Esophagus squamous epithelium (tissue), 4 donors: Measurements from ENCODE around the gene GSPT2.

ENCODE experiments used
- POLR2A ChIP-seq, 4 donors: fragments of 450-650 bp; IDR thresholded peaks; one replicate each; pipeline ENCODE4 v1.6.1; 2017; ENCODE audit warnings: antibody characterized with exemption in 4 of 4, mild to moderate bottlenecking in 4 of 4, moderate library complexity in 3 of 4
- TF ChIP-seq, protein P1 (sequence below), 6 experiments: fragments of 450-650 bp in 4 of 6; fragments of 200-600 bp in 2 of 6; sonication (generic) in 2 of 6; IDR thresholded peaks; one replicate each; pipeline ENCODE4 v1.5.1; 2016 to 2019; ENCODE audit warnings: antibody characterized with exemption in 6 of 6, mild to moderate bottlenecking in 4 of 6, moderate library complexity in 4 of 6

- TF ChIP-seq, protein P1, sequence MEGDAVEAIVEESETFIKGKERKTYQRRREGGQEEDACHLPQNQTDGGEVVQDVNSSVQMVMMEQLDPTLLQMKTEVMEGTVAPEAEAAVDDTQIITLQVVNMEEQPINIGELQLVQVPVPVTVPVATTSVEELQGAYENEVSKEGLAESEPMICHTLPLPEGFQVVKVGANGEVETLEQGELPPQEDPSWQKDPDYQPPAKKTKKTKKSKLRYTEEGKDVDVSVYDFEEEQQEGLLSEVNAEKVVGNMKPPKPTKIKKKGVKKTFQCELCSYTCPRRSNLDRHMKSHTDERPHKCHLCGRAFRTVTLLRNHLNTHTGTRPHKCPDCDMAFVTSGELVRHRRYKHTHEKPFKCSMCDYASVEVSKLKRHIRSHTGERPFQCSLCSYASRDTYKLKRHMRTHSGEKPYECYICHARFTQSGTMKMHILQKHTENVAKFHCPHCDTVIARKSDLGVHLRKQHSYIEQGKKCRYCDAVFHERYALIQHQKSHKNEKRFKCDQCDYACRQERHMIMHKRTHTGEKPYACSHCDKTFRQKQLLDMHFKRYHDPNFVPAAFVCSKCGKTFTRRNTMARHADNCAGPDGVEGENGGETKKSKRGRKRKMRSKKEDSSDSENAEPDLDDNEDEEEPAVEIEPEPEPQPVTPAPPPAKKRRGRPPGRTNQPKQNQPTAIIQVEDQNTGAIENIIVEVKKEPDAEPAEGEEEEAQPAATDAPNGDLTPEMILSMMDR (IDR thresholded peaks at IDR 0.05), result no peak
- TF ChIP-seq POLR2A (IDR thresholded peaks at IDR 0.05), result no peak
Measured at GRCh38 chrX:51759055-51759839, 16.0 kb downstream of the GSPT2 start.
